Measurements from ENCODE around the gene PKIB. TPM values are rescaled to one million over a fixed set of nuclear protein-coding genes. Genes with fewer than 3 reads are reported as not detected.

PKIB gene
- polyA plus RNA-seq, 1 donor (not counting 4 experiments of a cell fraction or from before 2014, with no cell fraction given): 8.7 TPM

GRCh38 chr6:122628714-122629113, 18.5 kb downstream of the PKIB start:
- no peak overlapping the region for H3K4me2 ChIP-seq (ENCODE audit: control insufficient read depth, extremely low read depth, insufficient read depth, low read depth, low read length)
- H3K27me3 ChIP-seq (ENCODE audit: control insufficient read depth, extremely low read depth, insufficient read depth, low read length): no peaks in the 10 kb centered on the region
- H3K36me3 ChIP-seq (ENCODE audit: control insufficient read depth in 2 of 2, extremely low read depth in 1 of 2, insufficient read depth in 2 of 2, low read length in 2 of 2): no peaks in the 10 kb centered on the region
- no peak overlapping the region for H2AFZ ChIP-seq (ENCODE audit: control insufficient read depth, low read length)
- no peak overlapping the region for H3K9ac ChIP-seq (ENCODE audit: control insufficient read depth, extremely low read depth, insufficient read depth, low read length)
- H4K20me1 ChIP-seq (ENCODE audit: control insufficient read depth, extremely low read depth, insufficient read depth, low read length): no peaks in the 10 kb centered on the region
- dilution Hi-C loops (cut with MboI; ENCODE audit: extremely low pct_ligation_motif_present, low sequenced_read_pairs): no loop called here
- no peak overlapping the region for H3K27ac ChIP-seq (ENCODE audit: control insufficient read depth, insufficient read depth, low read length)
- H3K9me3 ChIP-seq (ENCODE audit: control insufficient read depth, low read depth, low read length): no peaks in the 10 kb centered on the region
- peaks cover 3% of the 10 kb centered on the region for H3K4me1 ChIP-seq (ENCODE audit: control insufficient read depth, extremely low read depth, insufficient read depth, low read length)
- TF ChIP-seq, protein P1, sequence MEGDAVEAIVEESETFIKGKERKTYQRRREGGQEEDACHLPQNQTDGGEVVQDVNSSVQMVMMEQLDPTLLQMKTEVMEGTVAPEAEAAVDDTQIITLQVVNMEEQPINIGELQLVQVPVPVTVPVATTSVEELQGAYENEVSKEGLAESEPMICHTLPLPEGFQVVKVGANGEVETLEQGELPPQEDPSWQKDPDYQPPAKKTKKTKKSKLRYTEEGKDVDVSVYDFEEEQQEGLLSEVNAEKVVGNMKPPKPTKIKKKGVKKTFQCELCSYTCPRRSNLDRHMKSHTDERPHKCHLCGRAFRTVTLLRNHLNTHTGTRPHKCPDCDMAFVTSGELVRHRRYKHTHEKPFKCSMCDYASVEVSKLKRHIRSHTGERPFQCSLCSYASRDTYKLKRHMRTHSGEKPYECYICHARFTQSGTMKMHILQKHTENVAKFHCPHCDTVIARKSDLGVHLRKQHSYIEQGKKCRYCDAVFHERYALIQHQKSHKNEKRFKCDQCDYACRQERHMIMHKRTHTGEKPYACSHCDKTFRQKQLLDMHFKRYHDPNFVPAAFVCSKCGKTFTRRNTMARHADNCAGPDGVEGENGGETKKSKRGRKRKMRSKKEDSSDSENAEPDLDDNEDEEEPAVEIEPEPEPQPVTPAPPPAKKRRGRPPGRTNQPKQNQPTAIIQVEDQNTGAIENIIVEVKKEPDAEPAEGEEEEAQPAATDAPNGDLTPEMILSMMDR (optimal IDR thresholded peaks at IDR 0.05 in 1 of 3, IDR thresholded peaks at IDR 0.05 in 1 of 3, conservative IDR thresholded peaks at IDR 0.05 in 1 of 3; ENCODE audit: extremely low read depth in 1 of 3, insufficient read depth in 2 of 3, low read length in 3 of 3): no peak
- TF ChIP-seq EZH2 (IDR thresholded peaks at IDR 0.05; ENCODE audit: low read length): no peak
- no peak for DNase-seq (ENCODE audit: low read depth, low spot score)
- no peaks in the 10 kb centered on the region for H3K9me1 ChIP-seq (ENCODE audit: control insufficient read depth, extremely low read depth, insufficient read depth, low read length)
- H3K79me2 ChIP-seq (ENCODE audit: control insufficient read depth, insufficient read depth, low read length): no peaks in the 10 kb centered on the region
- no peak for FAIRE-seq
- H3K4me3 ChIP-seq (ENCODE audit: control insufficient read depth in 2 of 3, extremely low read depth in 1 of 3, insufficient read depth in 2 of 3, low read depth in 1 of 3, low read length in 3 of 3): no peak overlapping the region

- Histone ChIP-seq H4K20me1 (ENCODE audit: control insufficient read depth, extremely low read depth, insufficient read depth, low read length) (no peaks in the 10 kb centered on the region), H3K27me3 (ENCODE audit: control insufficient read depth, extremely low read depth, insufficient read depth, low read length) (no peaks in the 10 kb centered on the region), H3K27ac (ENCODE audit: control insufficient read depth, insufficient read depth, low read length) (no peak overlapping the region), H3K4me1 (ENCODE audit: control insufficient read depth, extremely low read depth, insufficient read depth, low read length) (peaks cover 3% of the 10 kb centered on the region), H3K36me3 (ENCODE audit: control insufficient read depth in 2 of 2, extremely low read depth in 1 of 2, insufficient read depth in 2 of 2, low read length in 2 of 2) (no peaks in the 10 kb centered on the region), H3K9me1 (ENCODE audit: control insufficient read depth, extremely low read depth, insufficient read depth, low read length) (no peaks in the 10 kb centered on the region), H3K9ac (ENCODE audit: control insufficient read depth, extremely low read depth, insufficient read depth, low read length) (no peak overlapping the region), H3K4me2 (ENCODE audit: control insufficient read depth, extremely low read depth, insufficient read depth, low read depth, low read length) (no peak overlapping the region), H3K4me3 (ENCODE audit: control insufficient read depth in 2 of 3, extremely low read depth in 1 of 3, insufficient read depth in 2 of 3, low read depth in 1 of 3, low read length in 3 of 3) (no peak overlapping the region), H2AFZ (ENCODE audit: control insufficient read depth, low read length) (no peak overlapping the region), H3K79me2 (ENCODE audit: control insufficient read depth, insufficient read depth, low read length) (no peaks in the 10 kb centered on the region), H3K9me3 (ENCODE audit: control insufficient read depth, low read depth, low read length) (no peaks in the 10 kb centered on the region)
- no peak for DNase-seq (ENCODE audit: low read depth, low spot score)
- no peak for TF ChIP-seq EZH2 (IDR thresholded peaks at IDR 0.05; ENCODE audit: low read length)
- dilution Hi-C loops (cut with MboI; ENCODE audit: extremely low pct_ligation_motif_present, low sequenced_read_pairs): no loop called here
- no peak for FAIRE-seq
Measured at GRCh38 chr6:122631571-122632249, 21.5 kb downstream of the PKIB start.

- TF ChIP-seq EZH2 (IDR thresholded peaks at IDR 0.05; ENCODE audit: low read length): no peak
- TF ChIP-seq, protein P1 (optimal IDR thresholded peaks at IDR 0.05 in 1 of 3, IDR thresholded peaks at IDR 0.05 in 1 of 3, conservative IDR thresholded peaks at IDR 0.05 in 1 of 3; ENCODE audit: extremely low read depth in 1 of 3, insufficient read depth in 2 of 3, low read length in 3 of 3): no peak
- FAIRE-seq (peak; percentile 94), DNase-seq (ENCODE audit: low read depth, low spot score) (peak; percentile 66)
- Histone ChIP-seq H3K9ac (ENCODE audit: control insufficient read depth, extremely low read depth, insufficient read depth, low read length) (no peak overlapping the region), H3K79me2 (ENCODE audit: control insufficient read depth, insufficient read depth, low read length) (no peaks in the 10 kb centered on the region), H4K20me1 (ENCODE audit: control insufficient read depth, extremely low read depth, insufficient read depth, low read length) (no peaks in the 10 kb centered on the region), H3K27ac (ENCODE audit: control insufficient read depth, insufficient read depth, low read length) (no peak overlapping the region), H3K4me3 (ENCODE audit: control insufficient read depth in 2 of 3, extremely low read depth in 1 of 3, insufficient read depth in 2 of 3, low read depth in 1 of 3, low read length in 3 of 3) (no peak overlapping the region), H2AFZ (ENCODE audit: control insufficient read depth, low read length) (peak overlapping the region; percentile 29), H3K4me1 (ENCODE audit: control insufficient read depth, extremely low read depth, insufficient read depth, low read length) (peaks cover 12% of the 10 kb centered on the region), H3K9me3 (ENCODE audit: control insufficient read depth, low read depth, low read length) (no peaks in the 10 kb centered on the region), H3K36me3 (ENCODE audit: control insufficient read depth in 2 of 2, extremely low read depth in 1 of 2, insufficient read depth in 2 of 2, low read length in 2 of 2) (no peaks in the 10 kb centered on the region), H3K4me2 (ENCODE audit: control insufficient read depth, extremely low read depth, insufficient read depth, low read depth, low read length) (peak overlapping the region; percentile 44), H3K9me1 (ENCODE audit: control insufficient read depth, extremely low read depth, insufficient read depth, low read length) (no peaks in the 10 kb centered on the region), H3K27me3 (ENCODE audit: control insufficient read depth, extremely low read depth, insufficient read depth, low read length) (no peaks in the 10 kb centered on the region)
- dilution Hi-C loops (cut with MboI; ENCODE audit: extremely low pct_ligation_motif_present, low sequenced_read_pairs): no loop called here
Measured at GRCh38 chr6:122640366-122640765, 30.2 kb downstream of the PKIB start.
